Measurements from ENCODE around the gene DNAH1. TPM values are rescaled to one million over a fixed set of nuclear protein-coding genes. Genes with fewer than 3 reads are reported as not detected.

Gene DNAH1
- total and polyA plus RNA-seq, 2 donors (not counting 1 experiment from before 2014, with no cell fraction given) = 47.2 to 59.2 TPM

DNA sequence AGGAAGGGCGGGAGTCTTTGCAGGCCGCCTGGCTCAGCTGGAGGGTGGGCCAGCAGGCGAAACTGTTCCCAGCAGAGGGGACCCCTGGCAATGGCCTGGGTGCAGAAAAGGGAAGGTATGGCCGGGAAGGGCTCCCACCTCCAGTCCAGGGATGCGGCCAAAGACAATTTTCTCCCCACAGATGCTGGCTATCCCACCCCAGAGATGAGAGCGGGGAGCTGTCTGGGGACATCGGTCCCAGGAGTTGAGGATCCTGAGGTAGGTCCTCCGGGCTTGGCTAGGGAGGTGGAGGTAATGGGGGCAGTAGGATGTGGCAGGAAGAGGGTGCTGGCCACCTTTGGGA, 127.1 kb downstream of the DNAH1 start:
- Mint-ChIP-seq H3K4me1 (peaks cover 6% of the 10 kb centered on the region), H3K27me3 (no peaks in the 10 kb centered on the region), H3K9me3 (ENCODE audit: insufficient read depth) (no peaks in the 10 kb centered on the region), H3K27ac (no peak overlapping the region), H3K4me3 (no peak overlapping the region)
- H3K79me2 ChIP-seq (ENCODE audit: control insufficient read depth, insufficient read depth, low read length) = no peaks in the 10 kb centered on the region
- no peak overlapping the region for H2AFZ ChIP-seq (ENCODE audit: insufficient read depth, low read depth, low read length, poor library complexity, severe bottlenecking)
- no peaks in the 10 kb centered on the region for H3K9me3 ChIP-seq (ENCODE audit: control extremely low read depth in 1 of 3, control insufficient read depth in 2 of 3, insufficient read depth in 1 of 3, low read length in 2 of 3)
- intact Hi-C loops (cut with micrococcal nuclease) = no loop called here
- H3K27me3 ChIP-seq (replicated peaks in 1 of 4; ENCODE audit: control extremely low read depth in 1 of 4, control insufficient read depth in 3 of 4, insufficient read depth in 4 of 4, low read length in 3 of 4) = no peaks in the 10 kb centered on the region
- no peak overlapping the region for H3K4me3 ChIP-seq (ENCODE audit: control extremely low read depth in 1 of 5, extremely low read depth in 1 of 5, insufficient read depth in 1 of 5, low read depth in 2 of 5, low read length in 4 of 5)
- DNase-seq (no peak), ATAC-seq (ENCODE audit: low read depth) (no peak)
- CTCF ChIA-PET = no interaction called here
- no peak overlapping the region for H3K4me2 ChIP-seq (replicated peaks; ENCODE audit: low read depth, low read length, poor library complexity, severe bottlenecking)
- H3K36me3 ChIP-seq (replicated peaks in 1 of 2; ENCODE audit: control extremely low read depth in 1 of 2, control insufficient read depth in 1 of 2, extremely low read depth in 1 of 2, insufficient read depth in 2 of 2, low read length in 1 of 2) = no peaks in the 10 kb centered on the region
- no peak for TF ChIP-seq EZH2 (IDR thresholded peaks at IDR 0.05; ENCODE audit: borderline replicate concordance, insufficient read depth, low read depth, low read length, poor library complexity, severe bottlenecking)
- TF ChIP-seq, protein P1, sequence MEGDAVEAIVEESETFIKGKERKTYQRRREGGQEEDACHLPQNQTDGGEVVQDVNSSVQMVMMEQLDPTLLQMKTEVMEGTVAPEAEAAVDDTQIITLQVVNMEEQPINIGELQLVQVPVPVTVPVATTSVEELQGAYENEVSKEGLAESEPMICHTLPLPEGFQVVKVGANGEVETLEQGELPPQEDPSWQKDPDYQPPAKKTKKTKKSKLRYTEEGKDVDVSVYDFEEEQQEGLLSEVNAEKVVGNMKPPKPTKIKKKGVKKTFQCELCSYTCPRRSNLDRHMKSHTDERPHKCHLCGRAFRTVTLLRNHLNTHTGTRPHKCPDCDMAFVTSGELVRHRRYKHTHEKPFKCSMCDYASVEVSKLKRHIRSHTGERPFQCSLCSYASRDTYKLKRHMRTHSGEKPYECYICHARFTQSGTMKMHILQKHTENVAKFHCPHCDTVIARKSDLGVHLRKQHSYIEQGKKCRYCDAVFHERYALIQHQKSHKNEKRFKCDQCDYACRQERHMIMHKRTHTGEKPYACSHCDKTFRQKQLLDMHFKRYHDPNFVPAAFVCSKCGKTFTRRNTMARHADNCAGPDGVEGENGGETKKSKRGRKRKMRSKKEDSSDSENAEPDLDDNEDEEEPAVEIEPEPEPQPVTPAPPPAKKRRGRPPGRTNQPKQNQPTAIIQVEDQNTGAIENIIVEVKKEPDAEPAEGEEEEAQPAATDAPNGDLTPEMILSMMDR (IDR thresholded peaks at IDR 0.05) = no peak
- peaks cover 0 to 13% of the 10 kb centered on the region in 2 donors for H3K4me1 ChIP-seq (ENCODE audit: control insufficient read depth in 2 of 2, insufficient read depth in 2 of 2, low read length in 2 of 2)
- no peak overlapping the region for H3K27ac ChIP-seq (ENCODE audit: low read length in 2 of 2)
- no peaks in the 10 kb centered on the region for H4K20me1 ChIP-seq (ENCODE audit: control insufficient read depth, insufficient read depth, low read length, poor library complexity, severe bottlenecking)
- POLR2A ChIA-PET = no interaction called here
- 100% methylated on average over 4 of the region's 8 CpGs for WGBS (ENCODE audit: insufficient coverage)
- no peak overlapping the region for H3K9ac ChIP-seq (ENCODE audit: low read length)

DNA sequence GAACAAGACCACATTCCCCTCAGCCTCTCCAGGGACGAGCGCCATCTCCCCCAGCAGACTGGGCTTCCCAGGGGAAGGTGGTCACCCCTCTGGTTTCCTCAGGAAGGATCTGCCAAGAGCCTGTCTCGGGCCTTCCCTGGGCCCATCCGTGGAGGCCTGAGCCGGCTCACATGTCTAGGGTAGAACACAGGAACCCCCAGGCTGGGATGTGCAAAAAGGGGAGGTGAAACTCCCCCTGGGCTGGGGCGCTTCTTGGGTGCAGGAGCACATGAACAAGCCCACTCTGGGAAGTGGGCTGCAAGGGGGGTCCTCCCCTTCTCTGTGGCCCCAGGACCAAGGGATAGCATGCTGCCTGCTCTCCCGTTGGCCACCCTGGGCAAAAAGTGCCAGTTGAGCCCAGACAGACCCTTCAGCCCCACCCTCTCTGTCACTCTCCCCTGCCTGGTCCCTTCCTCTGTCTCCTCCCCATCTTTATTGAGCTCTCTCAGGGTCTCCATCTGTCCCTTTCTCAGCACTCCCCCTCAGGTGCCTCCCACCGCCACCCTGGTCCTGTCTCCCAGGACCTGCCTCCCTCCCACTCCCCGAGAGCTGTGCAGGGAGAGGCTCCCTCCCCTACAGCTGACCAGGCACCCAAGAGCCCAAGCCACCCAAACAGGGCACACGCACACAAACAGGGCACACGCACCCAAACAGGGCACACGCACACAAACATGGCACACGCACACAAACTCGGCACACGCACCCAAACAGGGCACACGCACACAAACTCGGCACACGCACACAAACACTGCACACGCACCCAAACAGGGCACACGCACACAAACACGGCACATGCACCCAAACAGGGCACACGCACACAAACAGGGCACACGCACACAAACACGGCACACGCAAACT, 127.9 kb downstream of the DNAH1 start:
- Mint-ChIP-seq H3K4me1 (peaks cover 6% of the 10 kb centered on the region), H3K4me3 (no peak overlapping the region), H3K27ac (no peak overlapping the region), H3K9me3 (ENCODE audit: insufficient read depth) (no peaks in the 10 kb centered on the region), H3K27me3 (no peaks in the 10 kb centered on the region)
- Histone ChIP-seq H3K9me3 (ENCODE audit: control extremely low read depth in 1 of 3, control insufficient read depth in 2 of 3, insufficient read depth in 1 of 3, low read length in 2 of 3) (no peaks in the 10 kb centered on the region), H3K27me3 (replicated peaks in 1 of 4; ENCODE audit: control extremely low read depth in 1 of 4, control insufficient read depth in 3 of 4, insufficient read depth in 4 of 4, low read length in 3 of 4) (no peaks in the 10 kb centered on the region), H3K4me1 (ENCODE audit: control insufficient read depth in 2 of 2, insufficient read depth in 2 of 2, low read length in 2 of 2) (peaks cover 0 to 13% of the 10 kb centered on the region in 2 donors), H3K36me3 (replicated peaks in 1 of 2; ENCODE audit: control extremely low read depth in 1 of 2, control insufficient read depth in 1 of 2, extremely low read depth in 1 of 2, insufficient read depth in 2 of 2, low read length in 1 of 2) (no peaks in the 10 kb centered on the region), H3K4me2 (replicated peaks; ENCODE audit: low read depth, low read length, poor library complexity, severe bottlenecking) (peak overlapping the region; percentile 56), H3K79me2 (ENCODE audit: control insufficient read depth, insufficient read depth, low read length) (no peaks in the 10 kb centered on the region), H3K4me3 (ENCODE audit: control extremely low read depth in 1 of 5, extremely low read depth in 1 of 5, insufficient read depth in 1 of 5, low read depth in 2 of 5, low read length in 4 of 5) (no peak overlapping the region), H3K27ac (ENCODE audit: low read length in 2 of 2) (no peak overlapping the region), H2AFZ (ENCODE audit: insufficient read depth, low read depth, low read length, poor library complexity, severe bottlenecking) (peak overlapping the region; percentile 67), H4K20me1 (ENCODE audit: control insufficient read depth, insufficient read depth, low read length, poor library complexity, severe bottlenecking) (no peaks in the 10 kb centered on the region), H3K9ac (ENCODE audit: low read length) (no peak overlapping the region)
- POLR2A ChIA-PET = no interaction called here
- intact Hi-C loops (cut with micrococcal nuclease) = no loop called here
- no peak for TF ChIP-seq EZH2 (IDR thresholded peaks at IDR 0.05; ENCODE audit: borderline replicate concordance, insufficient read depth, low read depth, low read length, poor library complexity, severe bottlenecking)
- TF ChIP-seq, protein P1 (IDR thresholded peaks at IDR 0.05) = no peak
- CTCF ChIA-PET = interaction anchor here (4.7 kb wide), 1 partner anchor 13 kb away, joined by 29 read pairs; no protein-coding TSS in a partner anchor
- DNase-seq (no peak), ATAC-seq (ENCODE audit: low read depth) (no peak)
- WGBS (ENCODE audit: insufficient coverage) = 74% methylated on average over 22 of the region's 25 CpGs
